ENCODE results near the gene PLCG1. TPM values are rescaled to one million over a fixed set of nuclear protein-coding genes. Genes with fewer than 3 reads are reported as not detected.

Gene PLCG1
- total RNA-seq, 2 experiments from 2014 or later: 387 to 404 TPM

GRCh38 chr20:41145821-41146620 lies 8.7 kb downstream of the PLCG1 start:
- Histone ChIP-seq H3K4me3 (ENCODE audit: low read length) (peak overlapping the region; percentile 2), H3K27me3 (ENCODE audit: control insufficient read depth in 1 of 2, insufficient read depth in 2 of 2, low read length in 2 of 2) (no peaks in the 10 kb centered on the region), H3K4me1 (ENCODE audit: insufficient read depth, low read length) (peaks cover 100% of the 10 kb centered on the region), H3K27ac (ENCODE audit: low read depth in 1 of 2, low read length in 2 of 2) (peak overlapping the region; percentile 48 to 70), H3K36me3 (ENCODE audit: insufficient read depth, low read length) (peaks cover 6% of the 10 kb centered on the region), H3K9me3 (ENCODE audit: control insufficient read depth in 1 of 2, insufficient read depth in 1 of 2, low read length in 2 of 2) (no peaks in the 10 kb centered on the region)
- H3K27me3 Mint-ChIP-seq: no peaks in the 10 kb centered on the region
- peaks cover 95% of the 10 kb centered on the region for H3K4me1 Mint-ChIP-seq (ENCODE audit: low read depth)
- no peaks in the 10 kb centered on the region for H3K9me3 Mint-ChIP-seq
- peak overlapping the region; percentile 90 for H3K4me3 Mint-ChIP-seq
- TF ChIP-seq CTCF (IDR thresholded peaks at IDR 0.05): no peak
- ATAC-seq (ENCODE audit: poor library complexity): no peak
- peak overlapping the region; percentile 96 for H3K27ac Mint-ChIP-seq
- DNase-seq: no peak
- intact Hi-C loops (cut with DNase I, micrococcal nuclease): no loop called here
- ChIA-PET POLR2A (interaction anchor here (0.6 to 14.5 kb wide), 5 partner anchors 8 to 548 kb away, joined by 3 to 403 read pairs (median 5); partner anchors contain the start of gene PLCG1), CTCF (interaction anchor here (0.8 to 1.5 kb wide), 2 partner anchors 10 to 11 kb away, joined by 3 to 8 read pairs; no protein-coding TSS in a partner anchor)
- peaks cover 32% of the 10 kb centered on the region for H3K36me3 Mint-ChIP-seq (ENCODE audit: low read depth)

- POLR2A ChIA-PET: interaction anchor here (0.7 to 14.5 kb wide), 4 partner anchors 10 to 546 kb away, joined by 3 to 403 read pairs (median 10); partner anchors contain the start of gene PLCG1
- H3K4me1 Mint-ChIP-seq (ENCODE audit: low read depth): peaks cover 95% of the 10 kb centered on the region
- Histone ChIP-seq H3K27me3 (ENCODE audit: control insufficient read depth in 1 of 2, insufficient read depth in 2 of 2, low read length in 2 of 2) (no peaks in the 10 kb centered on the region), H3K9me3 (ENCODE audit: control insufficient read depth in 1 of 2, insufficient read depth in 1 of 2, low read length in 2 of 2) (no peaks in the 10 kb centered on the region), H3K36me3 (ENCODE audit: insufficient read depth, low read length) (peaks cover 14% of the 10 kb centered on the region), H3K4me3 (ENCODE audit: low read length) (no peak overlapping the region), H3K27ac (ENCODE audit: low read depth in 1 of 2, low read length in 2 of 2) (peak overlapping the region; percentile 24 to 56), H3K4me1 (ENCODE audit: insufficient read depth, low read length) (peaks cover 100% of the 10 kb centered on the region)
- intact Hi-C loops (cut with DNase I, micrococcal nuclease): no loop called here
- DNase-seq (no peak), ATAC-seq (ENCODE audit: poor library complexity) (no peak)
- H3K27ac Mint-ChIP-seq: peak overlapping the region; percentile 96
- no peak for TF ChIP-seq CTCF (IDR thresholded peaks at IDR 0.05)
- H3K4me3 Mint-ChIP-seq: peak overlapping the region; percentile 30
- CTCF ChIA-PET: interaction anchor here (1.1 to 1.5 kb wide), 3 partner anchors 9 to 25 kb away, joined by 3 to 8 read pairs (median 7); no protein-coding TSS in a partner anchor
- no peaks in the 10 kb centered on the region for H3K27me3 Mint-ChIP-seq
- peaks cover 35% of the 10 kb centered on the region for H3K36me3 Mint-ChIP-seq (ENCODE audit: low read depth)
- no peaks in the 10 kb centered on the region for H3K9me3 Mint-ChIP-seq
These were observed 10.4 kb downstream of the PLCG1 start for GRCh38 chr20:41147767-41148191.

GRCh38 chr20:41148942-41149341 lies 11.6 kb downstream of the PLCG1 start:
- Mint-ChIP-seq H3K4me3 (peak overlapping the region; percentile 52), H3K27me3 (no peaks in the 10 kb centered on the region), H3K36me3 (ENCODE audit: low read depth) (peaks cover 34% of the 10 kb centered on the region), H3K9me3 (no peaks in the 10 kb centered on the region), H3K4me1 (ENCODE audit: low read depth) (peaks cover 93% of the 10 kb centered on the region), H3K27ac (peak overlapping the region; percentile 96)
- TF ChIP-seq CTCF (IDR thresholded peaks at IDR 0.05): no peak
- ChIA-PET CTCF (interaction anchor here (0.9 to 1.2 kb wide), 3 partner anchors 10 to 24 kb away, joined by 3 to 5 read pairs (median 3); partner anchors contain the start of gene PLCG1), POLR2A (interaction anchor here (0.9 to 5.4 kb wide), 3 partner anchors 8 to 25 kb away, joined by 4 to 99 read pairs (median 6); partner anchors contain the start of gene PLCG1)
- no peaks in the 10 kb centered on the region for H3K9me3 ChIP-seq (ENCODE audit: control insufficient read depth in 1 of 2, insufficient read depth in 1 of 2, low read length in 2 of 2)
- H3K27ac ChIP-seq (ENCODE audit: low read depth in 1 of 2, low read length in 2 of 2): peak overlapping the region; percentile 24 to 56
- H3K4me3 ChIP-seq (ENCODE audit: low read length): no peak overlapping the region
- ATAC-seq (ENCODE audit: poor library complexity) (no peak), DNase-seq (no peak)
- H3K4me1 ChIP-seq (ENCODE audit: insufficient read depth, low read length): peaks cover 100% of the 10 kb centered on the region
- intact Hi-C loops (cut with DNase I, micrococcal nuclease): no loop called here
- H3K36me3 ChIP-seq (ENCODE audit: insufficient read depth, low read length): peaks cover 14% of the 10 kb centered on the region
- H3K27me3 ChIP-seq (ENCODE audit: control insufficient read depth in 1 of 2, insufficient read depth in 2 of 2, low read length in 2 of 2): no peaks in the 10 kb centered on the region
